Endothelial cell of umbilical vein (primary cell): ENCODE results near the gene TTC22. TPM values are rescaled to one million over a fixed set of nuclear protein-coding genes. Genes with fewer than 3 reads are reported as not detected.

Source experiments
- BruUV-seq: library from RNA; stranded (reverse); fragments of 400-500 nt; replicated peaks from 2 replicates; lab custom pipeline; 2021; lab: Mats Ljungman, UMichigan
- CTCF ChIA-PET: fragments of 300-600, 350-600 bp; sonication (Branson Sonifier 250); formaldehyde crosslinking; loops from one replicate; lab custom pipeline; 2021; ENCODE audit warnings: antibody characterized with exemption, inconsistent platforms; lab: Charles Lee
- POLR2A ChIA-PET: fragments of 300-600, 350-600 bp; sonication (Branson Sonifier 250); formaldehyde crosslinking; loops from one replicate; lab custom pipeline; 2021; ENCODE audit warnings: antibody characterized with exemption, inconsistent platforms; lab: Charles Lee
- DNase-seq: peaks from one replicate; pipeline ENCODE4 v3.0.0-alpha.2; 2011; ENCODE audit warnings: low read depth, low spot score
- FAIRE-seq: peaks from 2 replicates; lab custom pipeline; 2011; peaks lifted over from hg19 to GRCh38; lab: Jason Lieb, UNC
- H2AFZ ChIP-seq: 2 replicates; pipeline ENCODE4 v1.6.0; 2012; ENCODE audit warnings: low read depth, low read length, control low read depth, inconsistent platforms
- H3K27ac ChIP-seq: 2 replicates; pipeline ENCODE4 v1.5.1; 2011; ENCODE audit warnings: low read depth, mild to moderate bottlenecking, control low read depth, low read length, moderate library complexity; ENCODE audit not compliant: insufficient read depth
- H3K27me3 ChIP-seq, 2 experiments: 2 replicates each; pipeline versions ENCODE4 v1.6.0 to v1.6.1; 2011; ENCODE audit warnings: low read length in 2 of 2, mixed read lengths in 1 of 2; ENCODE audit not compliant: control insufficient read depth in 2 of 2, insufficient read depth in 2 of 2
- H3K36me3 ChIP-seq, 2 experiments: 2 replicates in 1 of 2; 3 replicates in 1 of 2; pipeline ENCODE4 v1.5.1; 2011; ENCODE audit warnings: low read length in 2 of 2, mild to moderate bottlenecking in 1 of 2, moderate library complexity in 1 of 2; ENCODE audit not compliant: control insufficient read depth in 2 of 2, insufficient read depth in 2 of 2; ENCODE audit errors: extremely low read depth in 1 of 2
- H3K4me1 ChIP-seq: 3 replicates; pipeline ENCODE4 v1.5.1; 2011; ENCODE audit warnings: mild to moderate bottlenecking, low read length; ENCODE audit not compliant: control insufficient read depth, insufficient read depth; ENCODE audit errors: extremely low read depth
- H3K4me2 ChIP-seq: 2 replicates; pipeline ENCODE4 v1.6.1; 2011; ENCODE audit warnings: low read length, control low read depth, mixed read lengths; ENCODE audit not compliant: insufficient read depth
- H3K4me3 ChIP-seq, 3 experiments: fragments of 200-600 bp in 1 of 3; sonication (generic), shearing (Covaris generic) in 1 of 3; replicated peaks in 1 of 3; 2 replicates each; pipeline ENCODE4 v1.5.1; 2011 to 2016; ENCODE audit warnings: control low read depth in 3 of 3, low read length in 3 of 3, mild to moderate bottlenecking in 2 of 3, inconsistent platforms in 1 of 3, low read depth in 1 of 3, moderate library complexity in 1 of 3; ENCODE audit not compliant: insufficient read depth in 1 of 3
- H3K79me2 ChIP-seq: 2 replicates; pipeline ENCODE4 v1.6.0; 2012; ENCODE audit warnings: low read length, inconsistent platforms; ENCODE audit not compliant: control insufficient read depth, insufficient read depth
- H3K9ac ChIP-seq: replicated peaks from 2 replicates; pipeline ENCODE3; 2011; ENCODE audit warnings: low read length, control low read depth; ENCODE audit not compliant: insufficient read depth; ENCODE audit errors: extremely low read depth
- H3K9me1 ChIP-seq: replicated peaks from 3 replicates; pipeline ENCODE4 v1.6.0; 2011; ENCODE audit warnings: mild to moderate bottlenecking, low read length; ENCODE audit not compliant: control insufficient read depth, insufficient read depth; ENCODE audit errors: extremely low read depth
- H3K9me3 ChIP-seq: replicated peaks from 2 replicates; pipeline ENCODE4 v1.5.1; 2012; ENCODE audit warnings: low read length, inconsistent platforms; ENCODE audit not compliant: control insufficient read depth, insufficient read depth
- H4K20me1 ChIP-seq: replicated peaks from 2 replicates; pipeline ENCODE3; 2011; ENCODE audit warnings: mild to moderate bottlenecking, low read length; ENCODE audit not compliant: control insufficient read depth, insufficient read depth; ENCODE audit errors: extremely low read depth
- CTCF ChIP-seq, 2 donors: IDR thresholded peaks; 1 replicate in 1 of 2; 2 replicates in 1 of 2; pipeline ENCODE4 v1.5.1; 2011; ENCODE audit warnings: low read length in 2 of 2, mild to moderate bottlenecking in 2 of 2, moderate library complexity in 2 of 2, control low read depth in 1 of 2, inconsistent platforms in 1 of 2, low read depth in 1 of 2; ENCODE audit not compliant: insufficient read depth in 1 of 2; ENCODE audit errors: extremely low read depth in 1 of 2
- EZH2 ChIP-seq: IDR thresholded peaks from 2 replicates; pipeline ENCODE4 v1.6.1; 2012; ENCODE audit warnings: borderline replicate concordance, low read depth, mild to moderate bottlenecking, moderate library complexity, low read length, inconsistent platforms; ENCODE audit not compliant: severe bottlenecking
- FOS ChIP-seq: IDR thresholded peaks from 2 replicates; pipeline ENCODE4 v1.6.1; 2011; ENCODE audit warnings: mild to moderate bottlenecking, low read length, moderate library complexity, borderline replicate concordance; ENCODE audit not compliant: insufficient read depth
- GATA2 ChIP-seq: IDR thresholded peaks from 2 replicates; pipeline ENCODE4 v1.7.0; 2011; ENCODE audit warnings: low read depth, mild to moderate bottlenecking, moderate library complexity, mixed read lengths, low read length; ENCODE audit not compliant: insufficient read length, insufficient read depth
- JUN ChIP-seq: IDR thresholded peaks from 2 replicates; pipeline ENCODE4 v1.6.1; 2011; ENCODE audit warnings: borderline replicate concordance, low read depth; ENCODE audit not compliant: insufficient read length, insufficient read depth
- MAX ChIP-seq: IDR thresholded peaks from 2 replicates; pipeline ENCODE4 v1.6.1; 2011; ENCODE audit not compliant: insufficient read depth, insufficient read length
- MYC ChIP-seq: IDR thresholded peaks from one replicate; pipeline ENCODE4 v1.6.1; 2011; ENCODE audit warnings: mild to moderate bottlenecking, low read depth, low read length
- POLR2A ChIP-seq: IDR thresholded peaks from 2 replicates; pipeline ENCODE4 v1.6.1; 2012; ENCODE audit warnings: low read depth, mild to moderate bottlenecking, control low read depth, low read length
- POLR2AphosphoS5 ChIP-seq: IDR thresholded peaks from 2 replicates; pipeline ENCODE4 v1.6.1; 2012; ENCODE audit warnings: low read depth, mild to moderate bottlenecking, control low read depth, low read length, moderate library complexity; ENCODE audit not compliant: insufficient read depth
- dilution Hi-C: fragments of 300-500 bp; cut with MboI; formaldehyde crosslinking; loops from one replicate; pipeline ENCODE4 v1.15.0; 2019; ENCODE audit warnings: low sequenced_read_pairs; ENCODE audit not compliant: extremely low pct_ligation_motif_present
- intact Hi-C: fragments of 100-400 bp; cut with micrococcal nuclease; formaldehyde crosslinking; loops from one replicate; pipeline ENCODE4 v1.10.0; 2022
- polyA plus RNA-seq, 4 experiments: library from polyadenylated mRNA; depleted of rRNA in 3 of 4; stranded (reverse) in 3 of 4; unstranded in 1 of 4; fragments of >200 nt; gene quantifications; 2 replicates each; pipeline versions ENCODE4 v1.2.1 to v1.2.3, GENCODE V29; 2011 to 2012; ENCODE audit warnings: missing spikeins in 1 of 4
- total RNA-seq: library from RNA; stranded (reverse); gene quantifications from 2 replicates; pipeline ENCODE4 v1.2.3, GENCODE V29; 2021

The TTC22 gene
- total and polyA plus RNA-seq, 2 donors (not counting 3 experiments of a cell fraction or from before 2014, with no cell fraction given): not detected

GRCh38 chr1:54815086-54815876 lies 14.2 kb upstream of the TTC22 start:
- no peak for TF ChIP-seq MAX
- no peak for TF ChIP-seq EZH2
- TF ChIP-seq POLR2A: no peak
- TF ChIP-seq POLR2AphosphoS5: no peak
- no peak for TF ChIP-seq JUN
- no peak for TF ChIP-seq FOS
- TF ChIP-seq GATA2: no peak
- TF ChIP-seq CTCF (IDR thresholded peaks at IDR 0.05; ENCODE audit: extremely low read depth in 1 of 2, insufficient read depth in 1 of 2, low read depth in 1 of 2, low read length in 2 of 2): no peak
- TF ChIP-seq MYC: no peak
- Histone ChIP-seq H3K4me1 (no peaks in the 10 kb centered on the region), H3K27ac (no peak overlapping the region), H3K9me1 (no peaks in the 10 kb centered on the region), H2AFZ (no peak overlapping the region), H3K36me3 (no peaks in the 10 kb centered on the region), H3K79me2 (no peaks in the 10 kb centered on the region), H3K4me3 (no peak overlapping the region), H3K27me3 (no peaks in the 10 kb centered on the region), H3K4me2 (no peak overlapping the region), H4K20me1 (no peaks in the 10 kb centered on the region), H3K9ac (no peak overlapping the region), H3K9me3 (no peaks in the 10 kb centered on the region)
- FAIRE-seq (no peak), DNase-seq (no peak)
- POLR2A ChIA-PET: interaction anchor here (0.6 kb wide), 1 partner anchor 15 kb away, joined by 12 read pairs; no protein-coding TSS in a partner anchor
- intact Hi-C loops: no loop called here
- CTCF ChIA-PET: no interaction called here
- BruUV-seq: no TSS peak
- dilution Hi-C loops: no loop called here
